COLO668 (cell line): ENCODE data around the gene PRRC2B.
A peak's percentile ranks its signal among the peaks of the same experiment; 100 is the strongest.
"Not testable (repeated sequence)": the region's sequence is repeated elsewhere in the genome, so short reads cannot be mapped to it uniquely, and the experiment has no call there.

Source experiments
- DNase-seq: peaks from one replicate; lab custom pipeline; 2025; ENCODE audit not compliant: unreplicated experiment; lab: John Stamatoyannopoulos, UW

Gene PRRC2B

DNA sequence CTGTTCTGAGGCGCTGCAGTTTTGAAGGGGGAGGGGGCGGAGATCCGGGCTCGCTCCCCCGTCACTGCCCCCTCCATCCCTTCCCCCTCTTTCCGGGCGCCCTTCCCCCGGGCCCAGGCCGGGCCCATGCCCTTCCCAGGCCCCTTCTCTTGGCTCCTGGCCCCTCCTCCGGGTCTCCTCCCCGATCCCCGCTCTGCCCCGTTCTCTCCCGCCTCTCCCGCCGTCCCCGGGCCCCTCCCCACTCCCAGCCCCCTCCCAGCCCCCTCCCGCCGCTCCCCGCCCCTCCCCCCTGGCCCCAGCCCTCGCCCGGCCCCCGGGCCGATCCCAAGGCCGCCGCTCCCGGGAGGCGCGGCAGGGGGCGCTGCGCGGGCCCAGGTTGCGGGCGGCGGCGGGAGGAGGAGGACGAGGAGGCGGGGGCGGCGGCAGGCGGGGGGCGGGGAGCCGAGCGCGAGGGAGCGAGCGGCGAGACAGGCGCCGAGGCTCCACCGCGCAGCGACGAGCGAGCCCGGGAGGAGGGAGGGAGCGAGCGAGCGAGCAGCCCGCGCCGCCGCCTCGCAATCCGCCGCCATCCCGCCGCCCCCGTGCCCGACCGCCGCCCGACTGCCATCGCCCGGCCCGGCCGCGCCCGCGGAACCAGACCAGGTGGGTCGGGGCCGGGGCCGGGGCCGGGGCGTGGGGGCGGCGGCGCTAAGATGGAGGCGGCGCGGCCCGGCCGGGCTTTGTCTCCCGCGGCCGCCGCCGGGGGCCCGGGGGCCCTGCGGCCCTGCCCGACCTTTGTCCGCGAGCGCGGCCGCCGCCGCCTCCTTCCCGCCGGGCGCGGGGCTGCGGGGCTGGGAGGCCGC, at the start of gene PRRC2B:
Gene PRRC2B, plus strand, starts transcription at position 465 of the 842 bp plus-strand sequence. CDS start 36,059 bp downstream, outside the sequence.
- peak; percentile 91 for DNase-seq

DNA sequence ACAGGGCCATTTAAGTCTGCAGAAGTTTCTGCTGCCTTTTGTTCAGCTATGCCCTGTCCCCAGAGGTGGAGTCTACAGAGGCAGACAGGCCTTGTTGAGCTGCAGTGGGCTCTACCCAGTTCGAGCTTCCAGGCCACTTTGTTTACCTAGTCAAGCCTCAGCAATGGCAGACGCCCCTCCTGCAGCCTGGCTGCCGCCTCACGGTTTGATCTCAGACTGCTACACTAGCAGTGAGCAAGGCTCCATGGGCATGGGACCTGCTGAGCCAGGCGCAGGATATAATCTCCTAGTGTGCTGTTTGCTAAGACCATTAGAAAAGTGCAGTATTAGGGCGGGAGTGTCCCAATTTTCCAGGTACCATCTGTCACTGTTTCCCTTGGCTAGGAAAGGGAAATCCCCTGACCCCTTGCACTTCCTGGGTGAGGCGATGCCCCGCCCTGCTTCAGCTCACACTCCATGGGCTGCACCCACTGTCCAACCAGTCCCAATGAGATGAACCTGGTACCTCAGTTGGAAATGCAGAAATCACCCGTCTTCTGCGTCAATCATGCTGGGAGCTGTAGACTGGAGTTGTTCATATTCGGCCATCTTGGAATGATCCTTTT, 48.9 kb upstream of the PRRC2B start:
- DNase-seq = not testable (repeated sequence)

DNA sequence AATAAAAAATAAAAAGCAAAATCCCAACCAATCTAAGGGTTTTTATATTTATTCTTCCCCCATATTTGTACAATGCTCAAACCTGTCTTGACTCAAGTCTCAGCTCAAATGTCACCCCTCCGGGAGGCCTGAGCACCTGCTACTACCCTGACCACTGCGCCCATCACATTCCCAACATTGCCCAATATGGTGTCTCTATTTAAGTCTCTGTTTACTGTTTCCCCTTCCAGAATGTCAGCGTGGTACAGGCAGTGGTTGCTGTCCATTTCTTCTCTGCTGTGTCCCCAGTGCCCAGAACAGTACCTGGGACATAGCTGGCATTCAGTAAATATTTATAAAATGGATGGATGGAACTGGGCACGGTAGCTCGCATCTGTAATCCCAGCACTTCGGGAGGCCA, 47.3 kb upstream of the PRRC2B start:
- no peak for DNase-seq

DNA sequence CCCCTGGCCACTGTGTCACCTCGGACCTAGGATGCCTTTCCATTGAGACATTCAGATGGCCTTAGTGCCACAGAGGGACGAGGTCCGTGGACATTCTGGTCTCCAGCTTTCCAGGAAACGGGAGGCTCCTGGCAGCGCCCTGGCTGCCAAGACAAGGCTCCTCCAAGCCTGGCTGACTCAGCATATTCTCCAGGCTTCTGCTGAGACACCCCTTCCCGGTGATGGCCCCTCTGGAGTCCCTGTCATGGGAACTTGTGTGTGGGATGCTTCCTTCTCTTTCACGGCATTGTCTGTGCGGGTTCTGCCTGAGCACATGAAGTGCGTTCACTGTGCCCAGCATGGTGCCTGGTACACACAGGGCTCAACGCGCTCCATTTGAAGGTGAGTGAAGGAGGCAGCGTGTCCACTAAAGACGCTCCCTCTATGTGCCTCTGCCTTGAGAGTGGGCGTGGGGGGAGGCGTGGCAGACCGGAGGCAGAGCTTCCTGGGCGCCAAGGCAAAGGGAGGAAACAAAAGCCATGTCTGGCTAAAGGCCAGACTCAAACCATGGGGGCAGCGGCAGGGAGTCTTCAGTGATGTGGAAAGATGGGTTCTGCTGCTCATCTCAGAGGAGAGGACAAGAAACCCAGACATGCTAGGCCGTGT, 46.4 kb upstream of the PRRC2B start:
- DNase-seq = no peak

DNA sequence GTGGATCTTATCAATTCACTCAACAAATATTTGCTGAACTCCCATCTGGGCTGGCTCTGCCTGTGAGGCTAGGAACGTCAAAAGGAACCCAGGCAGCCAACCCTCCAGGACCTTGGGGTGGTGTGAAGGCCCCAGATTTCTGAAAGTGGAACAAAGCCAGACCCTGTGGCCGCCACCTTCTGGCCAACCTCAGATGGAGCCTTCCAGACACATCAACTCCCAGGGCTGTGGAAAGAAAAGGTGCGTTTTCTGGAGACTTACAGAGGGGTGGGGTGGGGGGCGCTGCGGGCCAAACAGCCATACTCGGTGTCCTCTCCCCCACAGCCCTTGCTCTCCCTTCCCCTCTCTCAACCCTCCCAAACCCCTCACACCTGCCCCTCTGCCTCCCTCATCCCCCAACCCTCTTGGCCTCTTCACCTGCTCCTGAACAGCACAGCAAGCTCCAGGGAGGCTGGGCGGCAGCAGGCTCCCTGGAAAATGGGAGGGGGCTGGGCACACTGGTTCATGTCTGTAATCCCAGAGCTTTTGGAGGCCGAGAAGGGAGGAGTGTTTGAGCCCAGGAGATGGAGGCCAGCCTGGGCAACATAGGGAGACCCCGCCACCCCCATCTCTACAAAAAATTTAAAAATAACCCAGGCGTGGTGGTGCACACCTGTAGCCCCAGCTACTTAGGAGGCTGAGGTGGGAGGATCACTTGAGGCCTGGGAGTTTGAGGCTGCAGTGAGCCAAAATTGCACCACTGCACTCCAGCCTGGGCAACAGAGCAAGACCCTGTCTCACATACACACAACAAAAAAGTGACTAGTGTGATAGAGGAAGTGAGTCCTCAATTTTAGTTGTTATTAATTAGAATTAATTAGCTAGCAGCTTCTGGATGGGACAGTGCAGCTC, 45.0 kb upstream of the PRRC2B start:
- no peak for DNase-seq

DNA sequence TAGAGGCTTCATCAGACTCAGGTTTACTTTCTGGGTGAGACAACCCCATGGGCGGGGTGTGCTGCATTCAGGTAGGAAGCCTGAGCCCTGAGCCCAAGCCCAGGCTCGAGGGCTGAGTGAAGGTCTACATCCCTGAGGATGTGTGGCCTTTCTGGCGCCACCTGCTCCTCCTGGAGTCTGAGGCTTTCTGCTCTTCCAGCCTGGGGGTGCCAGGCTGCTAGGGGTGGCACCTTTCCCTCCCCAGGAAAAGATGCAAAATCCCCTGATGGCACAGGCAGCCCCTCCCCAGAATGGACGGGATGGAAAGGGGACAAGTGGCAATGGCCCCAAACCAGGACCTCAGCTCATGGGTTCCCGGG, 44.4 kb upstream of the PRRC2B start:
- no peak for DNase-seq

DNA sequence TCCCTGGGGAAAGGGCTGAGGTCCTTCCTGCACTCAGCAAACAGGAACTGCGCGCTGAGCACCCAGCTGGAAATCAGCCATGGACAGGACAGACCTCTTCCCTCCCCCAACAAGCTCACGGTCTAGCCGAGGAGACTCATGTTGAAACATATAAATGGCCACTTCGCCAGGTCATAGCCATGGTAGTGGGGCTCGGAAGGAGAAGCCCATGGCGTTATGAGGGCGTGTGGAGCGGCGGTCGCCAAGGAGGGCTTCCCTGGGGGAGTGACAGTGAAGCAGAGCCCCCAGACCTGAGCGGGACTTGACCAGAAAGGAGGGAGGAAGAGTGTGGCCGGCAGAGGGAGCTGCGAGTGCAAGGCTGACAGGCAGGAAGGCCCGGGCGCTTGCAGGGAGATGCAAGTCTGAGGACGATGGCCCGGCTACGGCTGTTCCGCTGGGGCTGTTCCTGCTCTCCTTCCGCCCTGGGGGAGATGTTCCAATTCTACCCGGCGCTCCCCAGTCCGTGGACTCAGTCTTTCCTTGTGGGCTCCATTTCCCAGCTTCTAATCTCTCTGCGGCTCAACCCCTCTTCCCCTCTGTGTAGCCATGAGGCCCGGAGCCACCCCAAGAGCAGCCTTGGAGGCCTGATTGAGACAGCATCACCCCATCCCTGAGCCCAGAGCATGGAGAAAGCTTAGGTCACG, 43.9 kb upstream of the PRRC2B start:
- DNase-seq = peak; percentile 85

DNA sequence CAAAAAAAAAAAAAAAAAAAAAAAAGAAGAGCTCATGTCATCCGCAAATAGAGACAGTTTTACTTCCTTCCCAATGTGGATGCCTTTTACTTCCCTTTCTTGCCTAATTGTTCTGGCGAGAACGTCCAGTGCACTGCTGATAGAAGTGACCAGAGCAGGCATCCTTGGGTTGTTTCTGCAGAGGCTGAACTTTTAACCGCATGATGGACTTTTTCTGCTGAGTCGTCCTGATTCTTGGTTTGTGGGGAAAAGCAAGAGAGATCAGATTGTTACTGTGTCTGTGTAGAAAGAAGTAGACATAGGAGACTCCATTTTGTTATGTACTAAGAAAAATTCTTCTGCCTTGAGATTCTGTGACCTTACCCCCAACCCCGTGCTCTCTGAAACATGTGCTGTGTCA, 37.4 kb upstream of the PRRC2B start:
- DNase-seq = not testable (repeated sequence)

DNA sequence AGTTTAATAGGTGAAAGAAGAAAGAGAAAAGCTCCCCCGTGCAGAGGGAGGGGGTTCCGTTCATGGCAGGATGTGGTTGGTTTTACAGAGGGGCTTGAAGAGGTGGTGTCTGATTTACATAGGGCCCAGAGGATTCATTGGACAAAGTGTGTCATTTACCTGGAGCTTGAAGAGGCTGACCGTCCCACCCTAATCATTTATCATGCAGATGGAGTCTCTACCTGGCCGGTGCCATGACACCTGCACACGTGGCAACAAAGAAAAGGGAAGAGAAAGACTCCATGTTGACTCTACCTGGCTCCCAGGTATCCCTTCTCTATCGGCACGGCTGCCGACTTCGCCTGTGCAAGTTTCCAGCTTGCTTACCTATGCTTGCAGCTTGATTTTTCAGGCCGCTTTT, 35.3 kb upstream of the PRRC2B start:
- DNase-seq = no peak

DNA sequence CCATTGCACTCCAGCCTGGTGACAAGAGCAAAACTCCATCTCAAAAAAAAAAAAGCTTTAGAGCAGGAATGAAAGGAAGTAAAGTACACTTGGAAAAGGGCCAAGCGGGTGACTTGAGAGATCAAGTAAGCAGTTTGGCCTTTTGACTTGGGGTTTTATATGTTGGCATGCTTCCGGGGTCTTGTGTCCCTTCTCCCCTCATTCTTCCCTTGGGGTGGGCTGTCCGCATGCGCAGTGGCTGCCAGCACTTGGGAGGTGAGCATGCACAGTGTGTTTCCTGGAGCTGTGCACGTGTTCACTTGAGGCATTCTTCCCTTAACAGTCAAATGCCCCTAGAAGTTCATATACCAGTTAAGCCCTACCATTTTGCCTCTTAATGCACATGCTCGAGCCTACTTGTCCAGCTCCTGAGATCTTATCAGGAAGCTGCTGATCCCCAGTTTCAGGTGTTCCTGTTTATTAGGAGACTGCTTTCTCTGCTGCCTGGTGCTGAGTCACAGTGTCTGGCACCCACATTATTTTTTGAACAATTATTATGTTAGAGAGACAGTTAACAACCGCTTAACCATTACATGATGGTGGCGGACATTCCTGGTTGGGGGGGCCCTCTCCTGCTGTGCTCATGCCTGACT, 32.6 kb upstream of the PRRC2B start:
- DNase-seq = no peak

DNA sequence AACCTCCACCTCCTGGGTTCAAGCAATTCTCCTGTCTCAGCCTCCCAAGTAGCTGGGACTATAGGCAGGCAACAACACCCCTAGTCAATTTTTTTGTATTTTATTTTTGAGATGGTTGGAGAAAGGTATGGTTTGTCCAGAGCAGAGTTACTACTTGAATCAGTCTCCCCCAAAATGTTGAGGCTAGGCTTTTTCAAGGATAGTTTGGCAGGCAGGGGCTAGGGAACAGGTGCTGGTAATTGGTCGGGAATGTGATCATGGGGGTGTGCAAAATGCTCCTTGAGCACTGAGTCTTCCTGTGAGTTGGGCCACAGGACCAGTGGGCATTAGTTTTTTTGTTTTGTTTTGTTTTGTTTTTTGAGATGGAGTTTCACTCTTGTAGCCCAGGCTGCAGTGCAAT, 28.3 kb upstream of the PRRC2B start:
- no peak for DNase-seq

DNA sequence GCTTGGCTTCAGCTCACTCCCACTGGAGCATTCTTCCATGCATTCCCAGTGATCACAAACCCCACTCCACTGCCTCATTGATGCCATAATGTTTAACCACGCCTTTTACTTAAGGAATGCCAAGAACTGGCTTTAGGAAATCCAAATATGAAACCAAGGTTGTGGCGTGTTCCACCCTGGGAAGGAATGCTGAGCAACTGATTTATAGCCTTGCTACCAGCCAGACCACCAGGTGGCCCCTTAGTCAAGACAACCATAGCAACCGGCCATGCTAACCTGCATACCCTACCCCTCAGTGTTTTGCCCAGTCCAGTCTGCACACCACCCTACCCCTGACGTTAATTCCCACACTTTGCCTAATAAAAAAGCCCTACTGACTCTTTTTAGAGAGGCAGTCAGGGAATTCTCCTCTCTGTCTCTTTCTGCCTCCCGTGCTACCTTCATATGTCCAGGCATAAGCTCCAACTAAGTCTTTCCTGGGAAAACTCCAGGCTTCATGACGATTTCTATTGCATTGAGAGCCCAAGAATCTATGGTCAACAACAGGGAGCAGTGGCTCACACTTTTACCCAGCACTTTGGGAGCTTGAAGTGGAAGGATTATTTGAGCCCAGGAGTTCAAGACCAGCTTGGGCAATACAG, 27.0 kb upstream of the PRRC2B start:
- DNase-seq = no peak

DNA sequence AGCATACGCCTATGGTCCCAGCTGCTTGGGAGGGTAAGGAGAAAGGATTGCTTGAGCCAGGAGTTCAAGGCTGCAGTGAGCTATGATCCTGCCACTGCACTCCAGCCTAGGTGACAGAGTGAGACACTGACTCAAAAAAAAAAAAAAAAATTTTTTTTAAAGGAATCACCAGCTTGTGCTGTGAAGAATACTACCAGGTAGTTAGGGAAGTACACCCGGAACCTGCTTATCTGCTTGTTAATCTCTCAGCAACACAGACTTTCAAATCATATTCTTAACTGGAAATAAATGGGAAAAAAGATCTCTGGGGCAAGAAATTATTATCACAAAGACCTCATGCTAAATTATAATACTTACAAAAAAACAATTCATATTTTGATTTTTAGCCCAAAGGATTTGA, 26.4 kb upstream of the PRRC2B start:
- DNase-seq = no peak

DNA sequence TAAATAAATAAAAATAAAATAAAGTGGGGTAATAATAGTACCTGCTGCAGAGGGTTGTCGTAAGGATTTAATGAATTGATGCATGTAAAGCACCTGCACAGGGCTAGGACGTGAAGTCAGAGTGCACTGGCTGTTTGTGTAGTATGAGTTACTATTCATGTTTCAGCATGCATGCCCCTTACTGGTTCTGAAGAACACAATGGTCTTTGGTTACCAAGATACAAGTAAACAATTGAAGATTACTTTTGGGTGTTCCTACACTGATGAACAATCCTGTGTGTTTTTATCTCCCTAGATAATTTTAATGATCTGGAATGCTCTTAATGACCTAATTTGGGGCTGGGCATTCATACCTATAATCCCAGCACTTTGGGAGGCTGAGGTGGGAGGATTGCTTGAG, 23.2 kb upstream of the PRRC2B start:
- no peak for DNase-seq

DNA sequence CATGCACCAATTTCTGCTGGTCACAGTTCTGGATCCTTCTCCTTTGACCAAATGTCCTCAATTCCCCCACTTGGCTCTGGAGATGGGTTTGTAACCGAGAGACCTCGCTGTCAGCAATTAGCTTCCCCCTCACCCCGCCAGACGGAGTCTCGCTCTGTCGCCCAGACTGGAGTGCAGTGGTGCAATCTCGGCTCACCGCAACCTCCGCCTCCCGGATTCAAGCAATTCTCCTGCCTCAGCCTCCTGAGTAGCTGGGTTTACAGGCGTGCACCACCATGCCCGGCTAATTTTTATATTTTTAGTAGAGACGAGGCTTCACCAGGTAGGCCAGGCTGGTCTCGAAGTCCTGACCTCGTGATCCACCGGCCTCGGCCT, 21.3 kb upstream of the PRRC2B start:
- DNase-seq = not testable (repeated sequence)

DNA sequence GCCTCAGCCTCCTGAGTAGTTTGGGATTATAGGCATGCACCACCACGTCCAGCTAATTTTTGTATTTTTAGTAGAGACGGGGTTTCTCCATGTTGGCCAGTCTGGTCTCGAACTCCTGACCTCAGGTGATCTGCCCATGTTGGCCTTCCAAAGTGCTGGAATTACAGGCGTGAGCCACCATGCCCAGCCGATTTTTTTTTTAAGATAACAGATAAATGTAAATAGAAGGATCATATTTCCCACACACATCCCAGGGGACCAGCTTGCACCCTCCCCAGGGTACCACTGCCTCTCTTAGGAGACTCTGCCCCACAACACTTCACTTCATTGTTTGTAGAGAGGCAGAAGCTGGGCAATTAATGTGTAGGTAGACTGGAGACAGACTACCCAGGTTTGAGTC, 19.2 kb upstream of the PRRC2B start:
- DNase-seq = not testable (repeated sequence)

DNA sequence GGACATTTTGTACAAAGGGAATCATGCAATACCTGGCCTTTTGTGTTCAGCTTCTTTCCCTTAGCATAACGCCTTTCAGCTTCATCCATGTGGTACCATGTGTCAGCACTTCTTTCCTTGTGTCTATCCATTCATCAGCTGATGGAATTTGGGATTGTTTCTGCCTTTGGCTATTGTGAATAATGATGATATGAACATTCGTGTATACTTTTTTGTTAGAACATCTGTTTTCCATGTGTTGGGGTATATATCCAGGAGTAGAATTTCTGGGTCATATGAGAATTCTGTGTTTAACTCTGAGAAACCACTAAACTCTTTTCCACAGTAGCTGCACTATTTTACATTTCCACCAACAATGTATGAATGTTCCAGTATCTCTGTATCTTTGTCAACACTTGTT, 14.8 kb upstream of the PRRC2B start:
- DNase-seq = no peak

DNA sequence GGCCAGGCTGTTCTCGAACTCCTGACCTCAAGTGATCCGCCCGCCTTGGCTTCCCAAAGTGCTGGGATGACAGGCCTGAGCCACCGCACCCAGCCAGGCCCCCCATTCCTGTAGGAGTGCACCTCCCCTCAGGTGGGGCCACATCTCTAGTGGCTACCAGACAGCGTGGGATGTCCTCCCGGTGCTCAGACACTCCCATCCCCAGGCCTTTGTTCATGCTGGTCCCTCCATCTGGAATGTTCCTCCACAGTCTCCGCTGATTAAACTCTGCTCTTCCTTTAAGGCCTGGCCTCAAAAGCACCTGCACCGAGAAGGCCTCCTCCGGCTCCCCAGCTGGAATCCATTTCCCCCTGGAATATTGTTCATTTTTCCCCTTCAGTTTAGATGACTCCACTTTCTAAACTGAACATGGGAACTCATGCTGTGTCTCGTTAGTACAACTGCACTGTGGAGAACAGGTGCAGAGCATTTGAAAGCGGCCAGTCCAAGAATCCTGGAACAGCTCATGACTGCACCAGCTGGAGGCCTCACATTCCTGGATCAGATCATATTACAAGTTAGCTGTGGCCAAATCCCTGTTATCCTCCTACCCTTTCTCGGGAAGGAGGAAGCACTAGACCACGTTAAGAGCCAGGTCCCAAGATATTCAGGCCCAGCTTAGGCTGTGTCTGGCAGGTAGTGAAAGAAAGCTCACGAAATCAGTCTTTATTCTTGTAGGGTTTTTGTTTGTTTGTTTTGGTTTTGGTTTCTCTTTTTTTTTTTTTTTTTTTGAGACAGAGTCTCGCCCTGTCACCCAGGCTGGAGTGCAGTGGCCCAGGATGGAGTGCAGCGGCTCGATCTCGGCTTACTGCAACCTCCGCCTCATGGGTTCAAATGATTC, 10.8 kb upstream of the PRRC2B start:
- peak; percentile 68 for DNase-seq

DNA sequence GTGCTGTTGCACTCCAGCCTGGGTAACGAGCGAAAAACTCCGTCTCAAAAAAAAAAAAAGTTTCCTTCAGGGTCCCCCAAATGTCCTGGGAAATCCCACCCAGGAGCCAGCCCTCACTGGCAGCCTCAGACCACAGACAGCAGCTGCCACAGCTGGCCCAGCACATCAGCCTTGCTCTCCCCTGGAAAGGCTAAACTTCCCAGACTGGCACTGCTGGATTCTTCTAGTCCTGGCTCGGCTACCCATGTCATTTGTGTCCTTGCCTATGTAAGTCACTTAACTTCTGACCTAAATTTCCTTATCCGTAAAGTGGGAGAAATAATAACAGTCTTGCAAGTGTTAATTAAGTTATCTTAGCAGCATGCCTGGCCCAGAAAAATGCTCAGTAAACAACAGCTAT, 8.6 kb upstream of the PRRC2B start:
- no peak for DNase-seq
